H9 (cell line): Measurements from ENCODE around the gene CABLES2. TPM values are rescaled to one million over a fixed set of nuclear protein-coding genes. Genes with fewer than 3 reads are reported as not detected.

Source experiments
- DNase-seq: peaks from one replicate; pipeline ENCODE4 v3.0.0-alpha.2; 2017
- H2AFZ ChIP-seq: one replicate; pipeline ENCODE4 v1.6.1; 2013; ENCODE audit warnings: mild to moderate bottlenecking, low read length, control low read depth, moderate library complexity
- H2AK5ac ChIP-seq: 2 replicates; pipeline ENCODE4 v1.6.1; 2013; ENCODE audit warnings: low read length, control low read depth, mixed read lengths; ENCODE audit not compliant: insufficient read length
- H2BK120ac ChIP-seq: one replicate; pipeline ENCODE4 v1.6.1; 2013; ENCODE audit warnings: low read depth, mild to moderate bottlenecking, low read length, control low read depth, inconsistent platforms; ENCODE audit not compliant: poor library complexity, severe bottlenecking
- H2BK12ac ChIP-seq: 2 replicates; pipeline ENCODE4 v1.6.1; 2013; ENCODE audit warnings: low read length, control low read depth, mixed read lengths, low read depth; ENCODE audit not compliant: insufficient read length
- H2BK15ac ChIP-seq: 2 replicates; pipeline ENCODE4 v1.6.1; 2013; ENCODE audit warnings: low read depth, low read length, control low read depth
- H2BK20ac ChIP-seq: one replicate; pipeline ENCODE4 v1.6.1; 2013; ENCODE audit warnings: low read depth, mild to moderate bottlenecking, low read length, control low read depth, inconsistent platforms; ENCODE audit not compliant: poor library complexity, severe bottlenecking
- H2BK5ac ChIP-seq: 2 replicates; pipeline ENCODE4 v1.6.1; 2013; ENCODE audit warnings: low read length, control low read depth, mixed read lengths; ENCODE audit not compliant: insufficient read length
- H3K14ac ChIP-seq: 2 replicates; pipeline ENCODE4 v1.6.1; 2013; ENCODE audit warnings: low read length, control low read depth; ENCODE audit not compliant: insufficient read depth
- H3K18ac ChIP-seq: 2 replicates; pipeline ENCODE4 v1.6.1; 2013; ENCODE audit warnings: low read depth, mild to moderate bottlenecking, mixed read lengths, low read length, control low read depth; ENCODE audit not compliant: insufficient read length
- H3K23ac ChIP-seq: 2 replicates; pipeline ENCODE4 v1.6.1; 2013; ENCODE audit warnings: low read length, control low read depth, mixed read lengths, low read depth; ENCODE audit not compliant: insufficient read length
- H3K23me2 ChIP-seq: 2 replicates; pipeline ENCODE4 v1.6.1; 2013; ENCODE audit warnings: low read depth, mild to moderate bottlenecking, mixed read lengths, low read length, control low read depth; ENCODE audit not compliant: insufficient read length, poor library complexity, severe bottlenecking
- H3K27ac ChIP-seq: 2 replicates; pipeline ENCODE4 v1.5.1; 2013; ENCODE audit warnings: low read length, control low read depth, mixed read lengths, low read depth; ENCODE audit not compliant: insufficient read length
- H3K27me3 ChIP-seq: 2 replicates; pipeline ENCODE4 v1.6.1; 2013; ENCODE audit warnings: low read length, control low read depth, inconsistent platforms; ENCODE audit not compliant: insufficient read depth
- H3K4ac ChIP-seq: 2 replicates; pipeline ENCODE4 v1.6.1; 2013; ENCODE audit warnings: low read depth, mild to moderate bottlenecking, control low read depth, inconsistent platforms, low read length, moderate library complexity
- H3K4me1 ChIP-seq: 2 replicates; pipeline ENCODE4 v1.6.1; 2013; ENCODE audit warnings: low read length, control low read depth, inconsistent platforms; ENCODE audit not compliant: insufficient read depth
- H3K4me2 ChIP-seq: 2 replicates; pipeline ENCODE4 v1.6.1; 2013; ENCODE audit warnings: low read length, control low read depth, mixed read lengths; ENCODE audit not compliant: insufficient read length, insufficient read depth
- H3K56ac ChIP-seq: 2 replicates; pipeline ENCODE4 v1.6.1; 2013; ENCODE audit warnings: low read depth, mild to moderate bottlenecking, mixed read lengths, low read length, control low read depth; ENCODE audit not compliant: insufficient read length
- H3K79me1 ChIP-seq: 2 replicates; pipeline ENCODE4 v1.6.1; 2013; ENCODE audit warnings: low read depth, mild to moderate bottlenecking, moderate library complexity, low read length, control low read depth, inconsistent platforms; ENCODE audit not compliant: insufficient read depth, poor library complexity, severe bottlenecking
- H3K79me2 ChIP-seq: 2 replicates; pipeline ENCODE4 v1.6.1; 2013; ENCODE audit warnings: low read length, control low read depth, inconsistent platforms; ENCODE audit not compliant: insufficient read depth
- H3K9ac ChIP-seq: 2 replicates; pipeline ENCODE4 v1.6.1; 2013; ENCODE audit warnings: low read length, control low read depth, mixed read lengths; ENCODE audit not compliant: insufficient read length; ENCODE audit errors: extremely low read depth
- H3K9me3 ChIP-seq: one replicate; pipeline ENCODE4 v1.6.1; 2013; ENCODE audit warnings: low read depth, low read length, inconsistent platforms; ENCODE audit not compliant: control insufficient read depth
- H3T11ph ChIP-seq: one replicate; pipeline ENCODE4 v1.6.1; 2013; ENCODE audit warnings: mild to moderate bottlenecking, low read length, control low read depth, inconsistent platforms
- H4K20me1 ChIP-seq: one replicate; pipeline ENCODE4 v1.6.1; 2013; ENCODE audit not compliant: control insufficient read depth, insufficient read length, insufficient read depth
- H4K5ac ChIP-seq: 2 replicates; pipeline ENCODE4 v1.6.1; 2013; ENCODE audit warnings: low read depth, mild to moderate bottlenecking, mixed read lengths, low read length, control low read depth; ENCODE audit not compliant: insufficient read length
- H4K8ac ChIP-seq: replicated peaks from 2 replicates; pipeline ENCODE4 v1.6.1; 2013; ENCODE audit warnings: low read length, control low read depth, mixed read lengths, low read depth; ENCODE audit not compliant: insufficient read length
- H4K91ac ChIP-seq: 2 replicates; pipeline ENCODE4 v1.6.1; 2013; ENCODE audit warnings: low read depth, mild to moderate bottlenecking, moderate library complexity, mixed read lengths, low read length, control low read depth; ENCODE audit not compliant: insufficient read length
- H3K27ac Mint-ChIP-seq, 3 experiments: 2 replicates in 2 of 3; 3 replicates in 1 of 3; pipeline ENCODE4 v1.8.0; 2020 to 2021; ENCODE audit warnings: mixed read lengths in 3 of 3, mild to moderate bottlenecking in 1 of 3, moderate library complexity in 1 of 3
- H3K27me3 Mint-ChIP-seq: 2 replicates; pipeline ENCODE4 v1.8.0; 2021; ENCODE audit warnings: low read depth, mild to moderate bottlenecking, moderate library complexity, mixed read lengths
- H3K36me3 Mint-ChIP-seq, 3 experiments: 2 replicates in 2 of 3; 3 replicates in 1 of 3; pipeline ENCODE4 v1.8.0; 2020 to 2021; ENCODE audit warnings: low read depth in 3 of 3, mixed read lengths in 3 of 3; ENCODE audit not compliant: insufficient read depth in 1 of 3
- H3K4me1 Mint-ChIP-seq, 2 experiments: 2 replicates each; pipeline ENCODE4 v1.8.0; 2020; ENCODE audit warnings: mixed read lengths in 2 of 2
- H3K4me3 Mint-ChIP-seq, 2 experiments: 2 replicates in 1 of 2; 3 replicates in 1 of 2; pipeline ENCODE4 v1.8.0; 2020 to 2021; ENCODE audit warnings: mild to moderate bottlenecking in 2 of 2, mixed read lengths in 2 of 2, moderate library complexity in 1 of 2
- H3K9me3 Mint-ChIP-seq, 2 experiments: 2 replicates in 1 of 2; 3 replicates in 1 of 2; pipeline ENCODE4 v1.8.0; 2020; ENCODE audit warnings: mild to moderate bottlenecking in 2 of 2, mixed read lengths in 2 of 2, moderate library complexity in 1 of 2
- WGBS: extraction: QIAGEN DNeasy Blood & Tissue Kit; methylation state at CpG from one replicate; pipeline ENCODE4 v1.1.7; 2013; ENCODE audit warnings: missing lambda C conversion rate, low lambda C conversion rate, mixed read lengths; ENCODE audit not compliant: insufficient read length; ENCODE audit errors: extremely low coverage; 5-methylcytosine and 5-hydroxymethylcytosine counted together
- total RNA-seq: library from RNA; stranded (reverse); gene quantifications from 2 replicates; pipeline ENCODE4 v1.2.1, GENCODE V29; 2021
- TF ChIP-seq, protein P1 (sequence below): fragments of 200-600 bp; sonication (generic); conservative IDR thresholded peaks from 3 replicates; pipeline ENCODE4 v1.8.0; 2021; ENCODE audit warnings: antibody characterized with exemption, mild to moderate bottlenecking

CABLES2 gene
- total RNA-seq, 1 experiment from 2014 or later = 10.8 TPM

DNA sequence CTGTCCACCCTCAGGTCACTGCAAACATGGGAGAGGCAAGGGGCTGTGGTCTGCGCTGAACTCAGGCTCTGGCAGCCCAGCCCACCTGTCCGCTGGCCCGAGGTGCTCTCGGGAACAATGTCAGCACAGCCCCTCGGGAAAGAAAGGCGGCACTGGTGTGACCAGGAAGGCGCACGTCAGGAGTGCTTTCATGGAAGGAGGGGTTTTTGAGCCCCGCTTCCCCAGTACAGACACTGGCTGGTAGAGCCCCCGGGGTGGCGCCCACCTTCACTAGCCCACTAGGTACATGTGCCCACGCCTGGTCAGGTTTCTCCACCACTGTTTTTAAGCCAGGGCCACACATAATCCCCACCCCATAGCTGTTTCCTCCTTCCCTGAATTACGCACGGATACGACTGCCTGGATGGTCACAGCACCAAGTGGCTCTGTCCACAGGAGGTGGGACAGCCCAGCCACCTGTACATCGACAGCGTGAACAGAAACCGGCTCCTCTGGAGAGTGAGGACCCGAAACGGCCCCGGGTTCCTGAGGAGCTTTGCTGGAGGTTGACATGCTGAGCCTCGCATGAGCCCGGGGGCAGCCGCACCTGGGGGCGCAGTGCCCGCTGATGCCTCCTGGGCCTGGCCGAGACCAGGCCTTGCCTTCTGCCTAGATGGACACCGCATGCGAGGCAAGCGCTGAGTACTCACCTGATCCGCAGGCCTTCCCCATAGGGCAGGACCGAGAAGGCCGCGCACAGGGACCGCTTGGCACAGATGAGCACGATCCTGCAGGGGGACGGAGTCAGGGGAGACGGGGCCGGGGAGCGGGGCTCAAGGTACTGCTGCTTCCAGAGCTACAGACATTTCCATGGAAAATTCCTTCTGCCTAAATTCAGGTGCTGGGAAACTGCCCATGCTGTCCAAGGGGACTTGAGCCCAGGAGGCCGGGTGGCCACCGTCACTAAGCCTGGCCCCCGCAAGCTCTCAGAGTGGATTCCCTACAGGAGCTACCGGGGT is 12.5 kb downstream of the CABLES2 start:
- H2BK20ac ChIP-seq = no peak overlapping the region
- no peak overlapping the region for H4K91ac ChIP-seq
- no peak overlapping the region for H3K18ac ChIP-seq
- H3K9me3 Mint-ChIP-seq = peaks cover 3 to 6% of the 10 kb centered on the region in 2 experiments; a peak in 3 of 5 replicates
- H3K23ac ChIP-seq = no peak overlapping the region
- H3K79me2 ChIP-seq = no peaks in the 10 kb centered on the region
- H3K14ac ChIP-seq = no peak overlapping the region
- no peak overlapping the region for H4K5ac ChIP-seq
- H3T11ph ChIP-seq = no peak overlapping the region
- no peak overlapping the region for H2BK120ac ChIP-seq
- no peak overlapping the region for H2BK15ac ChIP-seq
- TF ChIP-seq, protein P1, sequence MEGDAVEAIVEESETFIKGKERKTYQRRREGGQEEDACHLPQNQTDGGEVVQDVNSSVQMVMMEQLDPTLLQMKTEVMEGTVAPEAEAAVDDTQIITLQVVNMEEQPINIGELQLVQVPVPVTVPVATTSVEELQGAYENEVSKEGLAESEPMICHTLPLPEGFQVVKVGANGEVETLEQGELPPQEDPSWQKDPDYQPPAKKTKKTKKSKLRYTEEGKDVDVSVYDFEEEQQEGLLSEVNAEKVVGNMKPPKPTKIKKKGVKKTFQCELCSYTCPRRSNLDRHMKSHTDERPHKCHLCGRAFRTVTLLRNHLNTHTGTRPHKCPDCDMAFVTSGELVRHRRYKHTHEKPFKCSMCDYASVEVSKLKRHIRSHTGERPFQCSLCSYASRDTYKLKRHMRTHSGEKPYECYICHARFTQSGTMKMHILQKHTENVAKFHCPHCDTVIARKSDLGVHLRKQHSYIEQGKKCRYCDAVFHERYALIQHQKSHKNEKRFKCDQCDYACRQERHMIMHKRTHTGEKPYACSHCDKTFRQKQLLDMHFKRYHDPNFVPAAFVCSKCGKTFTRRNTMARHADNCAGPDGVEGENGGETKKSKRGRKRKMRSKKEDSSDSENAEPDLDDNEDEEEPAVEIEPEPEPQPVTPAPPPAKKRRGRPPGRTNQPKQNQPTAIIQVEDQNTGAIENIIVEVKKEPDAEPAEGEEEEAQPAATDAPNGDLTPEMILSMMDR = no peak
- H2BK12ac ChIP-seq = no peak overlapping the region
- no peak overlapping the region for H3K27ac ChIP-seq
- no peak overlapping the region for H2BK5ac ChIP-seq
- no peak overlapping the region for H2AK5ac ChIP-seq
- no peak overlapping the region for H3K56ac ChIP-seq
- no peaks in the 10 kb centered on the region for H3K4me1 ChIP-seq
- DNase-seq = no peak
- H3K27me3 Mint-ChIP-seq = peaks cover 2% of the 10 kb centered on the region; the same call in 1 of the 2 replicates
- H3K4me2 ChIP-seq = no peak overlapping the region
- H2AFZ ChIP-seq = no peak overlapping the region
- no CpG with 5 or more reads among the region's 44 CpGs for WGBS
- H4K8ac ChIP-seq = no peak overlapping the region
- no peaks in the 10 kb centered on the region for H3K27me3 ChIP-seq
- H3K23me2 ChIP-seq = peaks cover 2% of the 10 kb centered on the region
- no peak overlapping the region for H3K4ac ChIP-seq
- no peaks in the 10 kb centered on the region for H3K4me1 Mint-ChIP-seq
- H4K20me1 ChIP-seq = peaks cover 8% of the 10 kb centered on the region
- H3K27ac Mint-ChIP-seq = no peak overlapping the region
- H3K4me3 Mint-ChIP-seq = no peak overlapping the region; a peak in 1 of 5 replicates
- H3K36me3 Mint-ChIP-seq = peaks cover 12 to 24% (median 12%) of the 10 kb centered on the region in 3 experiments; a peak in 6 of 7 replicates
- H3K9me3 ChIP-seq = no peaks in the 10 kb centered on the region
- H3K79me1 ChIP-seq = no peaks in the 10 kb centered on the region
- no peak overlapping the region for H3K9ac ChIP-seq
